NCI-H1048 (cell line): Measurements from ENCODE around the gene S100B.

ENCODE experiments used
- DNase-seq: peaks from one replicate; lab custom pipeline; 2025; lab: John Stamatoyannopoulos, UW

The S100B gene

DNA sequence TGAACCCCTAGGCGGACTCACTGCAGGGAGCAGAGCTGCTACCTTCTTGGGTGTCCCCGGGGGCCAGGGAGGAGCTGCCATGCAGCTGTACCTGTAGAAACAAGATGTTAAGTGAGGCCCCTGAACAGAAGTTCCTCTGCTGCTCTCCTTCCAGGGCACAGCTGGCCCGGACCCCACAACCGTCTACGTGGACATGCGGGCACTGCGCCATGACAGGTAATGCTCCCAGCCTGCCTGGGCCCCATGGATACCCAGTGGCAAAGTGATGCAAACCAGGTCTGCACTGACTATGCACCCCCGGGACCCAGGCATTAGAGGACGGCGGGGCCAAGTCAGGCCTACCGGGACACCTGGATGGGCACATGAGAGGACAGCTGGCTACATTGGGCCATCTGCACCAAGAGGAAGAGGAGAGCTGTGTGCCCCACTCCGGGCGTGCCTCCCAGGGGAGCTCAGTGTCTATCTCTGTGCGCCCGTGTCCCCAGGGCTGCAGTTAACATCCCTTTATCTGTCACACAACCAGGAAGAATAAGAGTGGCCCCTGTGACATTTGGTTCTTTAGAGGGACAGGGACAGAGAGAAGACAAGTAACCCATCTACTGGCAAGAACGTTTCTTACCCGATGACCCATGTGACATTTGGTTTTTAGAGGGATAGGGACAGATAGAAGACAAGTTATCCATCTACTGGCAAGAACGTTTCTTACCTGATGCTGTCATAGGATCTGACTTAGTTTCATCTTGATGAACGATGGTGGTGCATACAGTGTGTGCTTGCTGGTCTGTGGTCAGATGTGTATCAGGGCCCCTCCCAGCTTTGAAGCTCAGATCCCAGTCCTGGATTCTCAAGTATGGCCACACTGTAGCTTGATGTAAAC is 44.1 kb downstream of the S100B start:
- no peak for DNase-seq

DNA sequence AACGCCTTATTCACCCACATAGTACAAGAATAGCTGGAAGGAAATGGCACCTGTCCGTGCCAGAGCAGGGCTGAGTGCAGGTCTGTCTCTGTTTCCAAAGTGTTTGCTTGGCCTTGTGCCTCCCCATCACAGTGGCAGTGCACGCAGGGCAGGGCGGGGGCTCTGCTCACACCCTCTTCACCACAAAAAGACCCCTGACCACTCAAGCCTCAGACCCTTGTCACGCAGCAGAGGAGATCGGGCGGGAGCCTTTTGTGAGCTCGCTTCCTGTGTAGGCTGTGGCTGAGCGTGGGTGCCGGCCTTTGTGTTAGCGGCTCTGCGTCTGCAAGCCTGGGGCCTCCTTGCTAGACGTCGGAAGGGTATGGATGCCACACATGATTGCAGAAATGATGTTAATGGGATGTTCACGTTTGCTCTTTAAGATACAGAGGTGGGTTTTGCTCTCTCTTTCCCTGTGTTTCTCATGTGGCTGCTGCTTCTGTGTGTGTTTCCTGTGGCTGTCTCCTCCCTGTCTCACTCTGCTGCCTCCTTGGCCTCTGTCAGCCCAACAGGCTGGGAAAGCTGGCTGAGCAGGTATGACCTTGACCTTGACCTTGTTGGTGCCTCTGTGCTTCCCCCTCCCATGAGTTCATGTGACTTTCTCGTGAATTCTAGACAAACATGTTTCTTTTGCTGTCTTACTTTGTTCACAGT is 45.4 kb downstream of the S100B start:
- no peak for DNase-seq

DNA sequence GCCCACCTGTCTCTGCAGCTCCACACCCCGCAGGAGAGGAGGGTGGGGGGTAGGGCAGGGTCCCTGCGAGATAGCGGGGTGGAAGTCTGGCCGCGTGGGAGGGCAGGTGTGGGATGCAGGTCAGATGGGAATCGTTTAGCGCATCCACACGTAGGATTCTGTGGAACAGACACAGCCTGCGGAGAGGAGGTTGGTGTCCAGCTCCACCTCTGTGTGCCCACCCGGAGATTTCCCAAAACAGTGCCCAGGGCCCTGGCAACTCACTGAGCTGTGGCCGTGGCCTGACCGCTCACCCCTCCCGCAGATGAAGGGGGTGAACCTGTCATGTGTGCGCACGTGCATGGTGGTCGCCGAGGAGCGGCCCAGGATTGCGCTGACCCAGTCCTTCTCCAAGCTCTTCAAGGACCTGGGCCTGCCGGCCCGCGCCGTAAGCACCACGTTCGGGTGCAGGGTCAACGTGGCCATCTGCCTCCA is 46.9 kb downstream of the S100B start:
- no peak for DNase-seq

DNA sequence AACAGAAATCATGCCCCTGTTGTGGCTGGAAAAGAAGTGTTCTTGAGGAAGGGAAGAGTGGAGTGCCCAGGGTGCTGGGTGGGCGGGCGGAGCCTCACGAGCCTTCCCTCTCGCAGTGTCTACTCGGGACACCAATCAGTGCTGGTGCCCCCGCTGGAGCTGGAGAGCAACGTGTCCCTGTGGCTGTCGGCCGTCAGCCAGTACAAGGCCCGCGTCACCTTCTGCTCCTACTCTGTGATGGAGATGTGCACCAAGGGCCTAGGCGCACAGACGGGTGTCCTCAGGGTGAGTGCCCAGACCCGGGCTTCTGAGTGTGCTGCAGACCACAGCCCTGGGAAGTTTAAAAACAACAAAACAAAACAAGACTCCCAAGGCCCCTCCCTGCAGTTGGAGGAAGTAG is 47.4 kb downstream of the S100B start:
- DNase-seq, result no peak

DNA sequence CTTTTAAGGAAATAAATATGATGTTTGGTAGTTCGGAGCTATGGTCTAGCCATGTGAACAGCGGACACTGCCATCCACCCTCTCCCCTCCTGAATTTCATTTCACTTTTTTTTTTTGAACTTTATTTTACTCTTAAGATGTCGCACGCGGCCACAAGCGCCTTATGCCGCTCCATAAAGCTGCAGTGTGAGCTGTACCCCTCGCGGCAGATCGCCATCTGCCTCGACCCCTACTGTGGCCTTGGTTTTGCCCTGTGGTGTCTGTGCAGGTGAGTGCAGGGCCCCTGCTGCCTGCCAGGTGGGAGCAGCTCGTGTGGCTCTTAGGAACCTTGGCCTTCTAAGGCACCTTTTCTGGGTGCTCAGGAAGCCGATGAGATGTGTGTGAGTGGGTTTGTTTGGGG is 48.1 kb downstream of the S100B start:
- no peak for DNase-seq

DNA sequence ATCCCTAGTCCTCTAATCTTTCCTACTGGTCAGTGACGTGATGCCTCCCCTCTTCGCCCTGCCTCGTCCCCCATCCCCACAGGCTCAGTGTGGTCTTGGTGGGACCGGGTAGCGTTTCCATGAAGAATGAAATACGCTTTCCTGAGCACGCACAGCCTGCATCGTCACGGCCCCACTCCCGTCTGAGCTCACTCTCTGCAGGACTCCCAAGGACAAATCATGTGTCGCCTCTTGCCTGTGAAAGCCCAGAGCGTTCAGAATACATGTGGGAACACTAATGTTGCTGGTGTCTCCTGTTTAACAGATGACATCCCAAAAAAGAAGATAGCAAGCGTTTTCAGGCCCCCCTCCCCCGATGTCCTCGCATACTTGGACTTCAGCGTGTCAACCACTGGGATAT is 49.2 kb downstream of the S100B start:
- DNase-seq, result no peak

DNA sequence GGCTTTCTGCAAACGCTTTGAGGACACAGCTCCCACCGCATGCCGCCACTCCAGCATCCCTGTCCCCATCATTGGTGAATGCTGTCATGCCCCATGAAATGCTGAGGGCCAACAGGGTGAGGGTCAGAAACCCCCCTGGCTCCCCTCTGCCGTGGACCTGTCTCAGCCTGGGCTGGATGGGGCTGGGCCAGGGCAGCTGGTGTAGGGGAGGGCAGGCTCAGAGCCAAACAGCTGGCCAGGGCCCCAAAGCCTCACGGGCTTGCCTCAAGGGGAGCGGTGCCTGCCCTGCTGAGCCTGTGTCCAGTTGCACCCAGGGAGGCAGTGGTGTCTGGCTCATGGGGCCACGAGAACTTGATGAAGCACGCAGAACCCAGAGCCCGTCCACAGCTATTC is 49.7 kb downstream of the S100B start:
- no peak for DNase-seq

DNA sequence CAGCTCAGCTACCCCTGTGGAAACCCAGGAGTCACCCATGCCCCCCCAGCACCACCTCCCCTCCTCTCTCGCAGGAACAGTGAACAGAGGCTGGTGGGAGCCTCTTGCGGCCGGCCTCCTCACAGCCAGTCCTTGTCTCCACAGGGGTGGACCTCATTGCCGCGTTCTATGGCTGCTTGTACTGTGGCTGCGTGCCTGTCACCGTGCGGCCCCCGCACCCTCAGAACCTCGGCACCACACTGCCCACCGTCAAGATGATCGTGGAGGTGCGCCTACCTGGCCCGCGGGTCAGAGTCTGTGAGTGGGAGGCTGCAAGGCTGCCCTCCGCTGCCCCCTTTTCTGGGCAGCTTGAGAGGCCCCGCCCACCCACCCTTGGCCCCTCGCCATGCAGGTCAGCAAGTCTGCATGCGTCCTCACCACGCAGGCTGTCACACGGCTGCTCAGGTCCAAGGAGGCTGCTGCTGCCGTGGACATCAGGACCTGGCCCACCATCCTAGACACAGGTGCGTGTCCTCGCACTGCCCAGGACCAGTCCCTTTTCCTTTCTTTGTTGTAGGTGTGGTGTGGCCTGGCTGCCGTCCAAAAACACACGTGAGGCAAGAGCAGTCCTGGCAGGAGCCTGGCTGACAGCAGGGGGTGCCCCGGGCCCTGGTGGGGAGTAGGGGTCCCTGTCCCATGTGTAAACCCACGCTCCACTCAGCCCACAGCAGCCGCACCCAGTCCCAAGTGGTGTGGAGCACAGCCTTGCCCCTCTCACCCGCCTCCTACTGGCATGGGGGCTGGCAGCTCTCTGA is 50.3 kb downstream of the S100B start:
- DNase-seq, result no peak

DNA sequence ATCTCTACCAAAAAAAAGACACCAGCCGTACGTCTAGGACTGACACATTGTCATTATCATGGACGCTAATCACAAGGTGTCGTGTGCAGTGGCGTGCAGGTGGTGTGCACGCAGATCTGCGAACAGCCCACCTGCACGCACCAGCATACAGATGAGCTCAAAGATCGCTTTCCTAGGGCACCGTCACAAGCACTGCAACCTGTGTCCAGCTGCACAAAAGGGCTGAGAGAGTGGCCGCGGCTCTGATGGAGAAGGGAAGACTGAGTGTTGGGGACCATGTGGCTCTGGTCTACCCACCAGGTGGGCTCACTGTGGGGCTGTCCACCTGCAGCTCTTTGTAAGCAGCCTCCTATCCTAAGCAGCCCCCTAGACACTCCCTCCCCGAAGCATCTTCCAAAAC is 50.9 kb downstream of the S100B start:
- DNase-seq, result no peak

DNA sequence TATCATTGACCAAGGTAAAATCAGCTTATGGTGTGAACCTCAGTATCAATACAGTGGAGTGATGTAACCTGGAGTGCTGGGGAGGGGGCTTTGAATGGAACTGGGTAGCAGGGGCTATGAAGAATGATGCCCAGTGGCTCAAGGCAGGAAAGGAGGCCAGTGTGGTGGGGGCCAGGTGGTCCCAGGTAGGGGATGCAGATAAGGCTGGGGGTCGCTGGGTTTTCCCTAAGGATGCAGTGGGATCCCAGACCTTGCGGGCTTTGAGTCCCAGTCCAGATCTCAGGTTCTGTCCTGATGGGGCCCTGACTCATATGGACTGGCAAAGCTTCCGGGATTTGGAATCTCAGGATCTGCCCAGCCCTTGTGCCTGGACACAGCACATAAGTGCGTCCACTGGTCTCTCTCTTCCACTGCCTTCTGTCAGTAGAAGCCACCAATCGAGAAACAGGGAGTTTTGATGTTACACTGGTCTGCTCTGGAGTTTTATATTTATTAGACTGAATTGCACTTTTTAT is 52.0 kb downstream of the S100B start:
- DNase-seq, result no peak

DNA sequence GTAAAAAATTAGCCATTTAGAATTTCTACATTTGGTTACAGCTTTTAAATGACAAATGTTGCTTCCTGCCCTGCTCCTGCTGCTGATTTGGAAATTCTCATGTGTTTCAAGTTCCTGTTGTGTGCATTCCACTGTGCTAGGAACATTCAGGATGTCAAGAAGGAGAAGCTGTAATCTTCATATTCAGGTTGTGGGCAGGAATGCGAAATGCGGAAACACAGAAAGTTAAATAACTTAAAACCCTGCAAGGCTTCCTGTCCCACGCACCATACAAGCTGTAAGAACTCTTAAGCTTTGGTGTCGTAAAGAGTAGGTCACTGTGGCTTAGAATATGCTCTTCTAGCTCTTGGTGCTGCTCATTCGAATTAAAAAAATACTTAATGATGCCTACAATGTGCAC is 52.6 kb downstream of the S100B start:
- DNase-seq, result no peak

DNA sequence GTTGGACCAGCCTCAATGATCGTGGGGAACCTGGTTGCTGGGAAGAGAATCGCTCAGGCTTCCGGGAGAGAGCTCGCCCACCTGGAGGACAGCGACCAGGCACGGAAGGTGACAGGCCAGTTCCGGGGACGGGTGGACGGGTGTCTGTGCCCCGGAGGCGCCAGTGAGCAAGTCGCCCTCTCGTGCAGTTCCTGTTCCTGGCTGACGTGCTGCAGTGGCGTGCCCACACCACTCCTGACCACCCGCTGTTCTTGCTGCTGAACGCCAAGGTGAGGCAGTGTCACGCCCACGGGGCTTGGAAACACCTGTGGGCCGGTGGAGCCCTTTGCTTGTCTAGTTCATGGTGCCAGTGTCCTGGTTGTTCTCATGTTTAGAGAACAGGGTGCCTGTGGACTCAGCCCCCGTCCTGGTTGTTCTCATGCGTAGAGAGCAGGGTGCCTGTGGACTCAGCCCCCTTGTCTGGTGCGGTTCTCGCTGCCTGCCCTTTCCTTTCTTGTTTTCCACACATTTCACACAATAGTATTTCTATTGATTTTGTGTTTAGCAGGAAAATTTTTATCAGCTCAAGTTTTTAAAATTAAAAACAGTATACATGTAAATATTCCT is 53.1 kb downstream of the S100B start:
- DNase-seq, result no peak

DNA sequence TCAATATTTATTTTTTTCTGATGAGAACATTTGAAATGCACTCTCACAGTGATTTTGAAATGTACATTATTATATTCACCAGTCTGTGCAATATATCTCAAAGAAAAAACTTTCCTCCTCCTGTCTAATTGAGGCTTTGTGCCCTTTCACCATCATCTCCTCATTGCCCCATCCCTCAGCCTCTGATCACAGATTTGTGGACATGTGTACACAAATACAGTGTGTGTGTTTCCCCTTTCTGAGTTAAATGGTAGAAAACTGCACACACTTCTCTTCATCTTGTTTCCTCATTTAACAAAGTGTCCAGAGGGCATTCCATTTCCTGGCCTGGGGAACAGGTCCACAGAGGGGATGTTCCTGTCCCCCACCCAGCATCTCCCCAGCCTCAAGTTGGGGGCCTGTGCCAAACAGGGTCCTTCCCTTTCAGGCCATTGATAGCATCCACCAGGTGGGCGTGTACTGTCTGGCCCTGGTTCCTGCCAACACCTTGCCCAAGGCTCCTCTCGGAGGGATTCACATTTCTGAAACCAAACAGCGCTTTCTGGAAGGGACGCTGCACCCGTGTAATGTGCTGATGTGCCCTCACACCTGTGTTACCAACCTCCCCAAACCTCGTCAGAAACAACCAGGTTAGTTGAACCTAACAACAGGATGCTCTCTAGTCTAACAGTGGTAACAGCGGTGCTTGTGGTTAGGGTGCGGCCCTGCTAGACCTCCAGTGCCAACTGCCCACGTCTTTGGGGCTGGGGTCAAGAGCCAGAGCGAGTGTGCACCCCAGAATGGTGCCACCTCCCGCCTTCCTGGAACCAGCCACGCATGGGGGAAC is 54.6 kb downstream of the S100B start:
- DNase-seq, result no peak

DNA sequence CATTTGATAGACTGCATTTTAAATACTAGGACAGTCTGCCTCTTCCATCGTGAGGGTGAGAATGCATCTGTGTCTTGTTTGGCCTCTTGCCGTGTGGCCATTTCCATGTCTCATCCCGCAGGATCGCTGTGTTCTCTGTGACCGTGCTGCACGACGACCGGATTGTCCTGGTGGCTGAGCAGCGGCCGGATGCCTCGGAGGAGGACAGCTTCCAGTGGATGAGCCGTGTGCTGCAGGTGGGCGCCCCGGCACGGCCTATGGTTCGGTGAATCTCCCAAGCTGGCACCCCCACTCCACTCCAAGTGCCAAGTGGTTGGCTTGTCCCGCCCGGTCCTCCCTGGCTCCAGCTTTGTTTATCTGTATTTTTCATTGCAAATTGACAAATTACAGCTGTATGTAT is 55.2 kb downstream of the S100B start:
- no peak for DNase-seq
